ENCODE results near the gene PKLR. TPM values are rescaled to one million over a fixed set of nuclear protein-coding genes. Genes with fewer than 3 reads are reported as not detected.

The PKLR gene
- total and polyA plus RNA-seq, 7 donors, result 0.01 TPM; not detected in 6

- H3K4me1 ChIP-seq, result peaks cover 24% of the 10 kb centered on the region
- H3K36me3 ChIP-seq (ENCODE audit: insufficient read depth in 1 of 2, low read depth in 1 of 2), result peaks cover 0 to 38% of the 10 kb centered on the region in 2 donors
- intact Hi-C loops (cut with DNase I), result loop anchor here in 1 of 2 donors (10.0 kb wide), 1 partner anchor 269 kb away; no protein-coding TSS in a partner anchor
- H3K27me3 ChIP-seq (ENCODE audit: insufficient read depth in 3 of 3, low read length in 2 of 3), result no peaks in the 10 kb centered on the region
- ATAC-seq (no peak), DNase-seq (no peak)
- WGBS, 3 donors, result 51 to 60% (median 55%) methylated on average over 3 to 6 of the region's 6 CpGs
- peak overlapping the region; percentile 96 for H3K4me3 ChIP-seq
- TF ChIP-seq, protein P1, sequence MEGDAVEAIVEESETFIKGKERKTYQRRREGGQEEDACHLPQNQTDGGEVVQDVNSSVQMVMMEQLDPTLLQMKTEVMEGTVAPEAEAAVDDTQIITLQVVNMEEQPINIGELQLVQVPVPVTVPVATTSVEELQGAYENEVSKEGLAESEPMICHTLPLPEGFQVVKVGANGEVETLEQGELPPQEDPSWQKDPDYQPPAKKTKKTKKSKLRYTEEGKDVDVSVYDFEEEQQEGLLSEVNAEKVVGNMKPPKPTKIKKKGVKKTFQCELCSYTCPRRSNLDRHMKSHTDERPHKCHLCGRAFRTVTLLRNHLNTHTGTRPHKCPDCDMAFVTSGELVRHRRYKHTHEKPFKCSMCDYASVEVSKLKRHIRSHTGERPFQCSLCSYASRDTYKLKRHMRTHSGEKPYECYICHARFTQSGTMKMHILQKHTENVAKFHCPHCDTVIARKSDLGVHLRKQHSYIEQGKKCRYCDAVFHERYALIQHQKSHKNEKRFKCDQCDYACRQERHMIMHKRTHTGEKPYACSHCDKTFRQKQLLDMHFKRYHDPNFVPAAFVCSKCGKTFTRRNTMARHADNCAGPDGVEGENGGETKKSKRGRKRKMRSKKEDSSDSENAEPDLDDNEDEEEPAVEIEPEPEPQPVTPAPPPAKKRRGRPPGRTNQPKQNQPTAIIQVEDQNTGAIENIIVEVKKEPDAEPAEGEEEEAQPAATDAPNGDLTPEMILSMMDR (IDR thresholded peaks at IDR 0.05), result no peak
- H3K27ac ChIP-seq, result peak overlapping the region; percentile 41
- H3K9me3 ChIP-seq, result no peaks in the 10 kb centered on the region
Measured at GRCh38 chr1:155325603-155325893, 24.3 kb upstream of the PKLR start.

GRCh38 chr1:155324717-155325602, 23.7 kb upstream of the PKLR start:
- H3K4me3 ChIP-seq, result peak overlapping the region; percentile 96
- intact Hi-C loops (cut with DNase I), result loop anchor here (5.0 to 10.0 kb wide), 3 partner anchors 48 to 270 kb away; partner anchors contain the start of gene HCN3 (in 1 of the 2)
- WGBS, 3 donors, result 11 to 21% (median 14%) methylated on average over 53 to 59 of the region's 59 CpGs
- no peaks in the 10 kb centered on the region for H3K27me3 ChIP-seq (ENCODE audit: insufficient read depth in 3 of 3, low read length in 2 of 3)
- TF ChIP-seq, protein P1 (IDR thresholded peaks at IDR 0.05), result peak; percentile 13
- peak; percentile 3 to 19 (median 9) for ATAC-seq
- no peaks in the 10 kb centered on the region for H3K9me3 ChIP-seq
- H3K4me1 ChIP-seq, result peaks cover 24% of the 10 kb centered on the region
- DNase-seq, result peak; percentile 59 to 76
- peak overlapping the region; percentile 82 for H3K27ac ChIP-seq
- peaks cover 0 to 32% of the 10 kb centered on the region in 2 donors for H3K36me3 ChIP-seq (ENCODE audit: insufficient read depth in 1 of 2, low read depth in 1 of 2)

- DNase-seq (peak; percentile 94 to 96), ATAC-seq (peak; percentile 89 to 90 (median 90))
- intact Hi-C loops (cut with DNase I), result loop anchor here (5.0 to 10.0 kb wide), 3 partner anchors 47 to 271 kb away; partner anchors contain the start of gene HCN3 (in 1 of the 2)
- Histone ChIP-seq H3K4me1 (peaks cover 24% of the 10 kb centered on the region), H3K9me3 (no peaks in the 10 kb centered on the region), H3K27ac (peak overlapping the region; percentile 82), H3K36me3 (ENCODE audit: insufficient read depth in 1 of 2, low read depth in 1 of 2) (peaks cover 0 to 29% of the 10 kb centered on the region in 2 donors), H3K4me3 (peak overlapping the region; percentile 96), H3K27me3 (ENCODE audit: insufficient read depth in 3 of 3, low read length in 2 of 3) (no peaks in the 10 kb centered on the region)
- TF ChIP-seq, protein P1 (IDR thresholded peaks at IDR 0.05), result no peak
- WGBS, 3 donors, result 0 to 1% (median 0%) methylated on average over 29 to 44 of the region's 44 CpGs
Measured at GRCh38 chr1:155324037-155324716, 22.9 kb upstream of the PKLR start.

DNA sequence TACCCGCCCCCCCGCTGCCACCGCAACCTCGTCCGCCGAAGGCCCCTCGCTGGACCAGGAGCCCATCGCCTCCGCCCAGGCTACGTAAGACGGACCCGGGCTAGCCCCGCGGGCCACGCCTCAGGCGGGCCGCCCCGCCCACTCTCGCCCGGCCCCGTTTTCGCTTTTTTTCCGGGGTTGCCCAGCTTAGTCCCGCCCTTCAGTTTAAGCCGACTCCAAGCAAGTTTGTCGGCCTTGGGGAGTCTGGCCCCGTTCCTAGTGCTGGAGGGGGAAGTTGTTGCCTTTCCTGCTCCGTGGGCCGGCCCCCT, 22.4 kb upstream of the PKLR start:
- intact Hi-C loops (cut with DNase I), result loop anchor here (2.0 to 10.0 kb wide), 5 partner anchors 46 to 271 kb away; partner anchors contain the start of gene HCN3 (in 2 of the 2)
- peak; percentile 47 to 58 (median 56) for ATAC-seq

More for the DNA sequence above, 22.4 kb upstream of the PKLR start:
- Histone ChIP-seq H3K4me3 (peak overlapping the region; percentile 96), H3K4me1 (peaks cover 24% of the 10 kb centered on the region), H3K27ac (peak overlapping the region; percentile 82), H3K36me3 (ENCODE audit: insufficient read depth in 1 of 2, low read depth in 1 of 2) (peaks cover 0 to 26% of the 10 kb centered on the region in 2 donors), H3K27me3 (ENCODE audit: insufficient read depth in 3 of 3, low read length in 2 of 3) (no peaks in the 10 kb centered on the region), H3K9me3 (no peaks in the 10 kb centered on the region)
- DNase-seq, result peak; percentile 85 to 91
- WGBS, 3 donors, result 0% methylated on average over 19 to 29 of the region's 29 CpGs
- TF ChIP-seq, protein P1 (IDR thresholded peaks at IDR 0.05), result no peak
